H1 (cell line): ENCODE results near the gene GALNTL6. TPM values are rescaled to one million over a fixed set of nuclear protein-coding genes. Genes with fewer than 3 reads are reported as not detected.

Experiments
- BCL11A ChIP-seq, 2 experiments: IDR thresholded peaks; one replicate each; pipeline ENCODE4 v1.6.1; 2011; ENCODE audit warnings: low read depth in 2 of 2, low read length in 2 of 2, mild to moderate bottlenecking in 2 of 2
- CHD1 ChIP-seq: IDR thresholded peaks from 2 replicates; pipeline ENCODE4 v1.6.1; 2012; ENCODE audit warnings: low read depth, low read length, improper control_type of control experiment
- JUND ChIP-seq: IDR thresholded peaks from 2 replicates; pipeline ENCODE4 v1.6.1; 2011; ENCODE audit warnings: mild to moderate bottlenecking, improper control_type of control experiment, low read length
- MAFK ChIP-seq: IDR thresholded peaks from 2 replicates; pipeline ENCODE4 v1.6.1; 2012; ENCODE audit warnings: low read depth, mild to moderate bottlenecking, improper control_type of control experiment, low read length
- NRF1 ChIP-seq: IDR thresholded peaks from 2 replicates; pipeline ENCODE4 v1.6.1; 2011; ENCODE audit warnings: mild to moderate bottlenecking, low read depth, low read length, improper control_type of control experiment
- POLR2A ChIP-seq, 2 experiments: IDR thresholded peaks; 1 replicate in 1 of 2; 2 replicates in 1 of 2; pipeline ENCODE4 v1.6.1; 2011; ENCODE audit warnings: low read depth in 2 of 2, low read length in 2 of 2, mild to moderate bottlenecking in 2 of 2; ENCODE audit errors: control extremely low read depth in 1 of 2
- POU5F1 ChIP-seq: IDR thresholded peaks from 2 replicates; pipeline ENCODE4 v1.6.1; 2011; ENCODE audit warnings: low read depth, mild to moderate bottlenecking, low read length, moderate library complexity
- RXRA ChIP-seq: IDR thresholded peaks from 2 replicates; pipeline ENCODE4 v1.6.1; 2011; ENCODE audit warnings: low read depth, mild to moderate bottlenecking, low read length, moderate library complexity; ENCODE audit not compliant: insufficient read depth
- SIRT6 ChIP-seq: IDR thresholded peaks from one replicate; pipeline ENCODE4 v1.7.1; 2012; ENCODE audit warnings: low read length, inconsistent platforms
- polyA plus RNA-seq, 7 experiments: library from polyadenylated mRNA; depleted of rRNA in 3 of 7; stranded (reverse) in 5 of 7; unstranded in 2 of 7; fragments of >200 nt in 5 of 7; fragments of 200-250 nt in 2 of 7; gene quantifications; 1 replicate in 5 of 7; 2 replicates in 1 of 7; 4 replicates in 1 of 7; pipeline versions ENCODE4 v1.2.1 to v1.2.3, GENCODE V29; 2011 to 2013; ENCODE audit warnings: missing spikeins in 2 of 7, mixed read lengths in 2 of 7
- total RNA-seq: library from RNA; stranded (reverse); fragmentation: NEBNext Ultra II Directional; extraction: Animal tissue kit (Norgen Biotek cat#: 25700); gene quantifications from 2 replicates; pipeline ENCODE4 v1.2.1, GENCODE V29; 2021

GALNTL6 gene
- total and polyA plus RNA-seq, 2 of the 8 experiments (the other 6 are each of a cell fraction or from before 2014, with no cell fraction given) = 0.03 to 0.32 TPM

GRCh38 chr4:173057442-173057841 lies 1244.2 kb downstream of the GALNTL6 start (continued):
- TF ChIP-seq POU5F1 (no peak), BCL11A (IDR thresholded peaks at IDR 0.05; ENCODE audit: low read depth in 2 of 2, low read length in 2 of 2) (no peak), RXRA (no peak), CHD1 (no peak), NRF1 (no peak), POLR2A (IDR thresholded peaks at IDR 0.05; ENCODE audit: control extremely low read depth in 1 of 2, low read depth in 2 of 2, low read length in 2 of 2) (no peak), JUND (no peak), SIRT6 (no peak), MAFK (no peak)
- TF ChIP-seq, all 59 proteins: peak for 0
